RKO (cell line): ENCODE data around the gene UBE2G1.
"Not testable (repeated sequence)": the region's sequence is repeated elsewhere in the genome, so short reads cannot be mapped to it uniquely, and the experiment has no call there.

Experiments
- DNase-seq: peaks from one replicate; pipeline ENCODE4 v3.0.0-alpha.2; 2016; ENCODE audit warnings: low spot score

UBE2G1 gene

GRCh38 chr17:4301066-4301465, 65.4 kb downstream of the UBE2G1 start:
- no peak for DNase-seq

DNA sequence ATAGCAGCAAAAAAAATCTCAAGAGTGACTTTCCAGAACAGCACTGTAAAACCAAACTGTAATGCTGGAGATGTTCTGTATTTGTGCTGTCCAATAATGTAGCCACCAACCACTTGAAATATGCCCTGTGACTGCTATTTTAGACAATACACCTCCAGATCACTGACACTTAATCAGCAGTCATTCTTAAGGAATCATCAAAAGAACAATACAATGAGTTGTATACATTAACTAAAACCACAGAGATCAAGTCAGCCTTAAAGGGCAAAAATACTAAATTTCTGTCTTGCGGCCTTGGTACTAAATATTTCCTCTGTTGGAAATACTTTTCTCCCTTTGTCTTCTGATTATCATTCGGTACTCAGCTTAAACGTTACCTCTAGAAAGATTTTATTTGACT, 69.1 kb downstream of the UBE2G1 start:
- DNase-seq: no peak

DNA sequence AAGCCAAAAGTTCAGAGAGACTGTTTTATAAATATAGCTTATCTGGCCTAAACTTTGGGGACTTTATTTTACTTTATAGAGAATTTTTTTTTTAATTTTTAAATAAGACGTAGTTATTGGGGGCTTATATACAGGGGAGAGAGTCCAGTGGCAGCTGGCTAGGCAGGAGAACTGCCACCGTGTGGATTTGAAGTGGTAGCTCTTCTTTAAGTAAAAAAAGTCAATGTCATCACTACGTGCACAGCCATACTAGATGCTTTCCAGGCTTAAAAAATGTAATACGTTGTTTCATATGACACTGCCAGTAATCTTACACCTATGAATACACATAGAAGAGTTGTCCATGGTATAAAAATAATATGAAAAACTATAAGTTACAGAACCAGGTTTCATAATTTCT, 70.8 kb downstream of the UBE2G1 start:
- DNase-seq: peak; percentile 5

GRCh38 chr17:4293572-4293971, 72.9 kb downstream of the UBE2G1 start:
- no peak for DNase-seq

GRCh38 chr17:4287710-4288109, 78.8 kb downstream of the UBE2G1 start:
- DNase-seq: no peak

DNA sequence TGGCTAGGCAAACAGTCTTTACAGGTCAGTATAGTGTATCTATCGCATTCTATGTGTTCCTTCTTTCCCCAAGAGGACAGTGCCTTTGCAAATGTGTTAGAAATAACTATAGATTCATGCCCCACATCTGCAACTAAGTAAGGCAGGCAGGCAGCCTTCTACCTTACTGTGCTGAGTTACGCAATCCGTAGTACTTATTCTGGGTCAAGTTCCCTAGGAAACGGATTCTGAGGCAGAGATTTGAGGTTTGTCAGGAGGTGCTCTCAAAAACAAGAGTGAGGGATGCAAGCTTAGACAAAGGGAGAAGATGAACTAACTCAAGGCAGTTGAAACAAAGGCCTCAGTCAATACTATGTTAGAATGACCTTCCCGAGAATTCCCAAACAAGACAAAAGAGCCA, 90.0 kb downstream of the UBE2G1 start:
- no peak for DNase-seq

DNA sequence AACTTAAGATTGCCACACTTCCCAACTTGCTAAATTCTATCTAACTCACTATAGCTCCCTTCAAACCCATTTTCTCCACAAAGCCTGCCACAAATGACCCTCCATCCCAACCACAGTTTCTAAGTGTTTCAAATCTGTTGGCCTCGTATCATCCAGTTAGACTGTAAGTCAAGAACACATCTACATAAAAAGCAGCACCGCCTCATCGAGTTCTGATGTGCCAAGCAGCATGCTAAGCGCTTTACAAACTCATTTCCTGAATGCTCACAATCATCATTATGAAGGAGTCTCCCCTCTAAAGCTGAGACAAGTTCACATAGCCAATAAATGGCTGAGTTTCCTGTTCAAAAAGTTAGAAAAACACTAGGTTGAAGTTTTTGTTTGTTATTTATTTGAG, 93.5 kb downstream of the UBE2G1 start:
- DNase-seq: no peak

GRCh38 chr17:4272213-4272971, 94.1 kb downstream of the UBE2G1 start:
- no peak for DNase-seq

GRCh38 chr17:4270736-4271135, 95.7 kb downstream of the UBE2G1 start:
- no peak for DNase-seq

- no peak for DNase-seq
Observed at GRCh38 chr17:4269915-4270314, 96.6 kb downstream of the UBE2G1 start.

DNA sequence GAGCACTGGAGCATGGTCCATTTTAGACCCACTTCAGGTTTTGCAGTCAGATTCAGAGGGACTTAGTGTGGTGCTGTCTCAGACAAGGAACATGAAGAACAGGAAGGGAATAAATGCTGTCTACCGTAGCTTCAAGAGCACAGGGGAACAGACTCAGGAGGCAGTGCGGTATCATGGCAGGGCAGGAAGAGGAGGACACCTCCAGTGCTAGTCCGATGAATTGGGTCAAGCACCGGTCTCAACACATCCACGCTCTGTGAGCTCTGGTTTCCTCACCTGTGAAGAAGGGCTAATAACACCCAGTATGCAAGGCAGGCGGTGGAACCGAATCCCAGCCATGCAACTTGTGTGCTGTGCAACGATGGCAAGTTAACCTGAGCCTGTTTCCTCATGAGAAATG, 99.1 kb downstream of the UBE2G1 start:
- no peak for DNase-seq

DNA sequence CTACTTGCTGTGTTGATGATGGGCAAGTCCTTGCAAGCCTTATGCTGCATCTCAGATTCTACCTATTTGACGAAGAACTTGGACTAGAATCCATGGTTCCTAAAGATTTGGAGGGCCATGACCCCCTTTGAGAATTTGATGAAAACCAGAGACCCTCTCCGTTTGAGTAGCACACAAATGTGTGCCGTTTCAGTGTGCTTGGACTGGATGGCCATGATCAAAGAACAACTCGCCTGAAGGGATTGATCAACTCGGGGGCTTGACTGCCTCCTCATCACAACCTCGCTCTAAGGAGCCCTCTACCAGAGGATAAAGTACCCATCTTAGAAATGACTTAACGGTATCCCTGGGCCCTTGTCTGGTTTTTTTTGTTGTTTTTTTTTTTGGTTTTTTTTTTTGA, 99.9 kb downstream of the UBE2G1 start:
- DNase-seq: no peak

- peak; percentile 92 for DNase-seq
Observed at GRCh38 chr17:4263282-4264215, 102.9 kb downstream of the UBE2G1 start, which contains the start of gene ANKFY1. Gene ANKFY1 (minus strand): TSS chr17:4263979. CDS start chr17:4263941, 38 bp downstream.

- no peak for DNase-seq
Observed at GRCh38 chr17:4262703-4263102, 103.8 kb downstream of the UBE2G1 start.

- DNase-seq: no peak
Observed at GRCh38 chr17:4261452-4261851, 105.0 kb downstream of the UBE2G1 start.

GRCh38 chr17:4258867-4259266, 107.6 kb downstream of the UBE2G1 start:
- DNase-seq: no peak

DNA sequence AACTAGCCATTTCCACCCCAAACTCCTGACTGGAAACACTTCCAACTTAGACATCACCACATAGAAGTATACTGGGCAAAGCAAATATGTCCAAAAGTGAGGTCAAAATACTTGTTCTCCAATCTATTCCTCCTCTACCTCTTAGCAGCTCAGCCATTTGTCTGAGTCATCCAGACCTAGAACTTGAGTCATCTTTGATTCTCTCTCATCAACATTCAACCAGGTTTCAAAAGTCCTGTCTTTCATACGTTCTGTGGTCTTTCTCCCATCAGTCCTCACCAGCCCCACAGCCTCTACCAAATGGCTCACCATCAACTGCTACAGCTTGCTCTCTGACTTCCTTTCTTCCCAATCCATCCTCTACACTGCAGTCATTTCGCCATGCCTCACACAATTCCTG, 109.5 kb downstream of the UBE2G1 start:
- DNase-seq: peak; percentile 14

DNA sequence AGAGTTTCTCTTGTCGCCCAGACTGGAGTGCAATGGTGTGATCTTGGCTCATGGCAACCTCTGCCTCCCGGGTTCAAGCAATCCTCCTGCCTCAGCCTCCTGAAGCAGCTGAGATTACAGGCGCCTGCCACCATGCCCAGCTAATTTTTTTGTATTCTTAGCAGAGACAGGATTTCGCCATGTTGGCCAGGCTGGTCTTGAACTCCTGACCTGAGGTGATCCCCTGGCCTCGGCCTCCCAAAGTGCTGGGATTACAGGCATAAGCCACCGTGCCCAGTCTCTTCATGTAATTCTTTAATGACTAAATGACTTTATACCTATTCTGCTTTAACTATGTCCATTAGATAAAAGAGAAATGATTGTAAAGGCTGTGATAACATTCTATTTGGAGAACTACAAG, 111.2 kb downstream of the UBE2G1 start:
- not testable (repeated sequence) for DNase-seq

DNA sequence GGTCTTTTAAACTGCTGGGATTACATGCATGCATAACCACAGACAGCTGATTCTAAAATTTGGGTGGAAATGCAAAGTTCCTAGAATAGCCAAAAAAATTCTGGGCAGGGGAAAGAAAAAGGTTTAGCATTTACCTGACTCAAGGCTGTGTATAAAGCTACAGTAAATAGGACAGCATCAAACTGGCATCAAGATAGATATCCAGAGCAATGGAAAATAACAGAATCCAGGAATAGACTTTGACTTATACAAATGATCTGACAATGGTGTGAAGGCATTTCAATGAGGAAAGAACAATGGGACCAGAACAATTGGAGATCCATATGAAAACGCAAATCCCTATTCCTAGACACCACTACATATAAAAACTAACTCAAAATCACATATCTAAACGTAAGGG, 115.6 kb downstream of the UBE2G1 start:
- DNase-seq: no peak

DNA sequence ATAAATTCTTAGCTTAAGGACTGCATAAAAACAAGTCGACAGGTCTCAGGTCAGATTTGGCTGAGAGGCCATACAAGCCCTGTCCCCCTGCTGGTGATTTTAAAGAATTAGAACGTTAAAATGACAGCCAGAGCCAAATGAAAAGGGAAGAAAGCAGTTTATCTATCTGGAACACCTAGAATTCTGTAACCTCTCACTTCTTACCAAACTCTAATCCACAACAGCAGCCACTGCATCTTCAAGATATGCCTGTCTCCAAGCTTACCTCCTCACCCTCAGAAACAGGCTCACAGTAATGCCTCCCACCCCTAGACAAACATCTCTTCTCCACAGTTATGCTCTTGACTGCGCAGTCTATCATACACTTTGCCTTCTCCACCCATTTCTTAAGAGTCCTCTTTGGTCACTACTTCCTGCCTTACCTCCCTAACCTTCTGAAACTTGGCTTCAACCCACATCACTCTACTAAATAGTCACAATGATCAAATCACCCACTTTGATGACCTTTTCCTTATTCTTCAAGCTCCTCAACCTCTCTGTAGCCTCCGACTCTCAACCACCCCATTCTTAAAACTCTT, 116.9 kb downstream of the UBE2G1 start:
- DNase-seq: peak; percentile 37

- no peak for DNase-seq
Observed at GRCh38 chr17:4248504-4249277, 117.8 kb downstream of the UBE2G1 start.

- DNase-seq: no peak
Observed at GRCh38 chr17:4247971-4248388, 118.5 kb downstream of the UBE2G1 start.
